HG03342 (cell line): ENCODE data around the gene SNAPC4.
"Not testable (repeated sequence)": the region's sequence is repeated elsewhere in the genome, so short reads cannot be mapped to it uniquely, and the experiment has no call there.

ENCODE experiments used
- ATAC-seq: cut with Tn5 transposase; IDR thresholded peaks from one replicate; pipeline ENCODE4 v1.9.1; 2021; ENCODE audit warnings: mild to moderate bottlenecking, moderate library complexity; ENCODE audit not compliant: unreplicated experiment

SNAPC4 gene

GRCh38 chr9:136433043-136433715 is 33.2 kb upstream of the SNAPC4 start:
- ATAC-seq: no peak

GRCh38 chr9:136432591-136432990 is 32.6 kb upstream of the SNAPC4 start:
- no peak for ATAC-seq

- no peak for ATAC-seq
These were observed 31.9 kb upstream of the SNAPC4 start for GRCh38 chr9:136431782-136432350.

DNA sequence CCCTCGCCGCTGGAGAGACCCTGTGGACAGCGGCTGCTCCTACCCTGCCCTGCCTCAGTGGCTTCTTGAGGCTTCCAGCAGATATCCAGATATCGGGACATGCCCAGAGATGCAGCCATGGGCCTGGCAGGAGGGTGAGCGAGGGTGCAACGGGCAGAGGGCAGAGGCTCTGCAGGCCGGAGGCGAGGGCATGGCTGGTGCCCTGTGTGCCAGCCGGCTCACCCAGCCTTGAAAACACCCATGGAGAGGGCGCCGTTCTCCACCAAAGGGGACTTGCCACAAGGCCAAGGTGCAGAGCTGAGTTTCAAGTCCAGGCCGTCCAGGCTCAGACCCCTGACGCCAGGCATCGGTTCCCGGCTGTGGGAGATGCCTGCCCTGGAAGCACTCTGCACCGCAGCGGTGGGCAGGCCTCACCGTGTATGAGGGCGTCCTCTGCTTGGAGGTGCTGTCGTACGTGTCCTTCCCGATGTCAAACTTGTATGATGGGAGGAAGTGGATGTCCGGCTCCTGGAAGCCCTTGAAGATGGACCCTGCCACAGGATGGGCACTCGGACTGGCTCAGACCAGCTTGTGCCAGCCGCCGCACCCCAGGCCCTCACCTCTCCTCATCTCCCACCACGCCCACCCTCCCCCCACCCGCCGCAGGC is 30.7 kb upstream of the SNAPC4 start:
- ATAC-seq: no peak

DNA sequence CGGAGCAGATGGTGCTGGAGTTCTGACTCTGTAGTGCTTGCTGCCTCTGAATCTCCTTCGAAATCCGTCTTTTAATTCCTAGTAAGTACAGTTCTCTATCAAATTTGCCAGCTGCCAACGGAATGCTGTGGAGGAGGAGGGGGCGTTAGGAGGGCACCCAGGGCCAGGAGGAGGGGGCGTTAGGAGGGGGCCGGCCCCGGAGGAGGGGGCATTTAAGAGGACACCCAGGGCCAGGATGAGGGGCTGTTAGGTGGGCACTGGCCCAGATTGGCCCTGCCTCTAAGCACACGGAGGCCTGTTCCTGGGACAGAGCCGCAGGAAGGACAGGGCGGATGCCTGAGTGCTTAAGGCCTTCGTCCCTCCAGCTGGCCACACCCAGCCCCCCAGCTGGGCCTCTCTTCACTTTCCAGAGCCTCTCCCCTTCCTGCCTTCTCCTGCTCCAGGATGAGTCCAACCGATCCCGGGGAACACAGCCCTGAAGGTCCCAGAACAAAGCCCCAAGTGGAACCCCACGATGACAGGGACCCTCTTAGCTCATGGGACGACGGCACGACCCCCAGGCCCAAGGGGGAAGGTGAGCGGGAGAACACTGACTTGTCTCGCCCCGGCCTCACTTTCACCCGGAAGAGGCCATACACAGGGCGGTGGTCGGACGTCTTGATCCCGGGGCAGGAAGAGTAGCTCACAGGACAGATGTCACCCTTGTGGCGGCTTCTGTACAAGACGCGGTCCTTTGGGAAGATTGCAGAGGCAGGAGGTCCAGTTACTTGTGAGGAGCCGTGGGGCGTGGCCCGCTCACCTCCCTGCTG is 29.9 kb upstream of the SNAPC4 start:
- no peak for ATAC-seq

DNA sequence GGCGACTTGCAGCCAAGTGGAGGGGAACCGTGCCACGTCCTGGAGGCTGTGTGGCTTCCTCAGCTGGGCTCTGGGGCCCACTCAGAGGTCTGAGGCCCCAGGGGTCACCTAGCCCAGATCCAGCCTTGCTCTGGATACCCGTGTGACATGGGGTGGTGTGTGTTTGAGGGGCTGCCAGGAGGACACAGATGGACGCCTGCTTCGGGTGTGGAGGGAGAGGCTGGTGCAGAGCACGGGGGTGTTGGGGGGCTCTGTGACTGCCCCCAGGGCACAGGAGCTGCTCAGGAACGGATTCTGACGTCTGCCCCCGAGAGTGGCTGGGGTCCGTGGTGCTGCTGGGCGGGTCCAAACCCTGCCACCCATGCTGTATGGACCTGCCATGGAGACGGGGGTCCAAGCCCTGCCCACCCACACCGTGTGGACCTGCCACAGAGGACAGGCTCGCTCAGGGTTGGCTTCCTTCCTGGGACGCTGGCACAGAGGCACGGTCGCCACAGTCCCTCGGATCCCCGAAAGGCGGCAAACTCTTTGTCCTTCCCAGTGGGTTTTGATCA is 29.2 kb upstream of the SNAPC4 start:
- no peak for ATAC-seq

- no peak for ATAC-seq
These were observed 26.8 kb upstream of the SNAPC4 start for GRCh38 chr9:136426787-136427186.

GRCh38 chr9:136425367-136425766 is 25.4 kb upstream of the SNAPC4 start:
- not testable (repeated sequence) for ATAC-seq

GRCh38 chr9:136424750-136425362 is 24.9 kb upstream of the SNAPC4 start:
- ATAC-seq: no peak

DNA sequence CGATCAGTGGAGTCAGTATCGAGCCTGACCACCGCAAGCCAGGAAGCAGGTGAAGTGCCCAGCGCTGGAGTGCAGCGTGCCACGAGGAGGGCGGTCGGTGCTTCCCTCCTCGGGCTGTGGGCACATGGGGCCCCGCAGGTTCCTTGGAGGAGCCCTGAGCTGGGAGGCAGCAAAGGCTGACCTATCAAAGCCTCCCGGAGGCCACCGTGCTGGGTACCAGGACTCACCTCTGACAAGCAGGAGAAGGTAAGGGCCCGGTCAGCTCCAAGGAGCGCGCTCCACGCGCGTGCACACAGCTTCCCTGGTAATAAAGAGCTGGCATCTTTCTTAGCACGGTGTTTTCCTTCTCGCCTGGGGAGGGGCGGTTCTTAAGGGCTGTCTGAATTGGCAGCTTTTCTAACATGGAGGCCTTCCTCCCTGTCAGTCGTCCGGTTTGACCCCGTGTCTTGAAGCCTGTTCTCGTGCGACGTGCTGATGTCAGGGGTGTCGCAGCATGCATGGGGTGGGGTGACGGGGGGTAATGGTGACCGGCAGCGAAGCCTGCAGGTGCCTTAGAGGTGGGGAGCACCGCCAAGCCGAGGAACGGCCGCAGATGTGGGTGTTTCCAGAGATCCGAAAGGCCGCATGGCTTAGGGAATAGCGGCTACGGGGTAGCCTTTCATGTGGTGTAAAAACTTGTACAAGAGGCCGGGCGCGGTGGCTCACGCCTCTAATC is 23.6 kb upstream of the SNAPC4 start:
- no peak for ATAC-seq

- no peak for ATAC-seq
These were observed 22.9 kb upstream of the SNAPC4 start for GRCh38 chr9:136422876-136423275.

- no peak for ATAC-seq
These were observed 21.8 kb upstream of the SNAPC4 start for GRCh38 chr9:136421791-136422190.

GRCh38 chr9:136419092-136419420 is 19.1 kb upstream of the SNAPC4 start:
- no peak for ATAC-seq

- no peak for ATAC-seq
These were observed 18.5 kb upstream of the SNAPC4 start for GRCh38 chr9:136418182-136419091.

GRCh38 chr9:136416914-136417313 is 16.9 kb upstream of the SNAPC4 start:
- ATAC-seq: no peak

GRCh38 chr9:136416427-136416826 is 16.5 kb upstream of the SNAPC4 start:
- no peak for ATAC-seq

DNA sequence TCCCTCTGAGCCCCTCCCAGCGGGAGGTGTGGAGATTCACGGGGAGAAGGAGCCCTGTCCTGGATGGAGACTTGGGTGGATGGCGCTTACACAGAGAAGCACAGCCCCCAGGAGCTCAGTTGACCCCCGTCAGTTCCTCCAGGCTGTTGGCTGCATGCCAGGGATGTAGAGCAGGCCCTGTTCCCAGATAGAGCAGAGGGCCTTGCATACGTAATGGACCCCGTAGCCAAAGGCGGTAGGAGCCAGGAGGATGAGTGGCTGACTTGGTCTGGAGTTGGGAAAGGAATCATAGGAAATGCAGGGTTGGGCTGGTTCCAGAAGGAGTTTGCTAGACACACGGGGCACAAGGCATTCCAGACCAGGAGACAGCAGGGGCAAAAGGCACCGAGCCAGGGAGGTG is 13.0 kb upstream of the SNAPC4 start:
- ATAC-seq: no peak

GRCh38 chr9:136411378-136411777 is 11.4 kb upstream of the SNAPC4 start:
- no peak for ATAC-seq
